Measurements from ENCODE around the gene SLC25A47.

The SLC25A47 gene

DNA sequence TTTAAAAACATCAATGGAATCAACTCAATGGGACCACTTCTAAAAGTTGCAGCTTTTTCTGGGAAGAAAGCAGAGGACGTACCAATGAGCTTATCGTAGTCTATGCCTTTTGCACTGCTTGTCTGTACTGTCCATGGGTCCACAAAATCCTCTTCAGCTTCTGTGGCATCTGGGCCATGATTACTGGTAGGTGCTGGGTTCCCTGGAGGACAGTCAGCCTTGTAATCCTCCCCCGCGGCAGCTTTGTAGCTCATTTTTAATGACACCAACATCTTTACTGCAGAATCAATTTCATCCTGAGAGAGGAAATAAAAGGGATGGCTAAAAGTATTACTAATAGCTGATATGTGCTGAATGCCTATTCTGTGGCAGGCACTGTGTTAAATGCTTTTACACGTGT, 38.5 kb downstream of the SLC25A47 start:
- no peak for DNase-seq (ENCODE audit: low read depth)
- TF ChIP-seq, protein P1, sequence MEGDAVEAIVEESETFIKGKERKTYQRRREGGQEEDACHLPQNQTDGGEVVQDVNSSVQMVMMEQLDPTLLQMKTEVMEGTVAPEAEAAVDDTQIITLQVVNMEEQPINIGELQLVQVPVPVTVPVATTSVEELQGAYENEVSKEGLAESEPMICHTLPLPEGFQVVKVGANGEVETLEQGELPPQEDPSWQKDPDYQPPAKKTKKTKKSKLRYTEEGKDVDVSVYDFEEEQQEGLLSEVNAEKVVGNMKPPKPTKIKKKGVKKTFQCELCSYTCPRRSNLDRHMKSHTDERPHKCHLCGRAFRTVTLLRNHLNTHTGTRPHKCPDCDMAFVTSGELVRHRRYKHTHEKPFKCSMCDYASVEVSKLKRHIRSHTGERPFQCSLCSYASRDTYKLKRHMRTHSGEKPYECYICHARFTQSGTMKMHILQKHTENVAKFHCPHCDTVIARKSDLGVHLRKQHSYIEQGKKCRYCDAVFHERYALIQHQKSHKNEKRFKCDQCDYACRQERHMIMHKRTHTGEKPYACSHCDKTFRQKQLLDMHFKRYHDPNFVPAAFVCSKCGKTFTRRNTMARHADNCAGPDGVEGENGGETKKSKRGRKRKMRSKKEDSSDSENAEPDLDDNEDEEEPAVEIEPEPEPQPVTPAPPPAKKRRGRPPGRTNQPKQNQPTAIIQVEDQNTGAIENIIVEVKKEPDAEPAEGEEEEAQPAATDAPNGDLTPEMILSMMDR (IDR thresholded peaks at IDR 0.05; ENCODE audit: control insufficient read depth, insufficient read depth, low read depth, low read length, missing control alignments) = no peak
- no peak overlapping the region for H3K4me3 ChIP-seq (ENCODE audit: control insufficient read depth, low read depth, low read length)

DNA sequence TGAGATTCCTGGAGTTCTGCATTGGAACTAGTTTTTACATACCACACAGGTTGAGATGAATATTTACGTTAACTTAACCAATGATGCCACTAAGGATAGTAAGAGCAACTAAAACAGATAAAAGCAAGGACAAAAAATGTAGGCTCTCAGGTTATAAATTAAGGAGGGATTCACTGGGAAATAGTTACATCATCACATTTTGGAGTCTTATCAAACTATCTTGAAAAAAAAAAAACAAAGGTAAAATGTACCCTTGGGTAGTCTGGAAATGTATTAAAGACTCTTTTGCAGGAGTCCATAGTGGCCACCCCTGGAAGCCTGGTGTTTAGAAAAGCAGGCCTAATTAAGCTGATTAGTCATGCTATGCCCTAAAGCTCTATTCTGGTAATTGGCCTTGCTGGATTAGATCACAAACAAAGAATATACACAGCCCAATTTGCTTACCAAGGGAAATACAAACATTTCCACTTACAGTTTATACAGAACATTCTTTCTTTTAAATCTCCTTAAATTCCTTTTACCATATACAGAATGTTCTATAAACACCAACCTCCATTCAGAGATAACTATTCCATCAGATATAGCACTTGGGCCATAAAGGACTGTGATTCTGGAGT, 39.3 kb downstream of the SLC25A47 start:
- no peak overlapping the region for H3K4me3 ChIP-seq (ENCODE audit: control insufficient read depth, low read depth, low read length)
- DNase-seq (ENCODE audit: low read depth) = no peak
- TF ChIP-seq, protein P1 (IDR thresholded peaks at IDR 0.05; ENCODE audit: control insufficient read depth, insufficient read depth, low read depth, low read length, missing control alignments) = no peak

DNA sequence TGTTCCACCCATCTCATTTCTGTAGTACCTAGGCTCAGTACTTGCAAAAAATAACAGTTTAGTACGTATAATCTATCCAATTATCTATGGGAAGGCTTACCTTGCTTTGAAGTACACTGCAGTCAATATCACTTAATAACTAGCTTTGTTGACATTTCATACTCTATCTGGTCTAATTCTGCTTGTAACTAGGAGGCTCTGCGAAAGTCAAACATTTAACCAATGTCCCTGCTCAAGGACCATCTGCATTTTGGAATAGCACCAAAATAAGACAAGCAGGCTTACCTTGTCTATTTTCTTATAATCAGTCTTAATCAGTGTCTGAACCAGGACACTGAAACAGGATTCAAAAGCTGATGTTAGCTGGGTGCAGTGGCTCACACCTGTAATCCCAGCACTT, 39.9 kb downstream of the SLC25A47 start:
- no peak for DNase-seq (ENCODE audit: low read depth)
- TF ChIP-seq, protein P1 (IDR thresholded peaks at IDR 0.05; ENCODE audit: control insufficient read depth, insufficient read depth, low read depth, low read length, missing control alignments) = no peak
- H3K4me3 ChIP-seq (ENCODE audit: control insufficient read depth, low read depth, low read length) = no peak overlapping the region

DNA sequence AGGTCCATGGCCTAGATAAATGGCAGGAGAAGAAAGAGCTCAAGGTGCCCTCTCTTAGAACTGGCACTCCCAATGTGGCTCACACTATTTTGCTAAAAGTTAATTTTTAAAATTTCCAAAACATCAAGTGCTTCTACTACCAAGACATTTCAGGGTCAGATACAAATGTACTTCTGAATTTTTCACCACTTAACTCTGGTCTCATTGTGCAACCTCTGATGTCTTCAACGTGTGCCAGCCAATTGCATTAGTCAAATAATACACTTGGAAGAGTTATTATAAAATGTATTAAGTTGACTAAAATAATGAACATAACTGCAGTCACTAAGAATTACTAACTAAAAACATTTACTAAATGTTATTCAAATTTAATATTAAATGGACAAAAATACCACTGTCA, 41.3 kb downstream of the SLC25A47 start:
- H3K4me3 ChIP-seq (ENCODE audit: control insufficient read depth, low read depth, low read length) = no peak overlapping the region
- no peak for DNase-seq (ENCODE audit: low read depth)
- TF ChIP-seq, protein P1 (IDR thresholded peaks at IDR 0.05; ENCODE audit: control insufficient read depth, insufficient read depth, low read depth, low read length, missing control alignments) = no peak

DNA sequence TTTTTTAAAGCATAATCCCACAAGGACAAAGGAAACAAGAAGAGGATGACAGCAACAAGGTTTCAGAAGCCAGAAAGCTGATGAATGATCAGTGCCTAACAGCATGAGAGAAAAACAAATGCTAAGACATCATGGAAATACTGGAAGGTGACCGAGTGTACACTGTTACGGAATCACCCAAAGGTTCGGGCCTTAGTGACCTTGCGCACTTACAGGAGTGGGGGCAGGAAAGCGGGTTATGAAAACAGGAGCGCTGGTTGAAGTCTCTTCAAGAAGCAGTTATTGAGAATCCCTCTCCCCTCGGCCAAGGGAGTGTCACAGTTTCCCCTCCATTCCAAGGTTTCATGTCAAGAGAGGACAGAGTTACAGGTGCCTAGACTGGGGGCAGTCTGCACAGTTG, 42.6 kb downstream of the SLC25A47 start:
- TF ChIP-seq, protein P1 (IDR thresholded peaks at IDR 0.05; ENCODE audit: control insufficient read depth, insufficient read depth, low read depth, low read length, missing control alignments) = no peak
- no peak overlapping the region for H3K4me3 ChIP-seq (ENCODE audit: control insufficient read depth, low read depth, low read length)
- no peak for DNase-seq (ENCODE audit: low read depth)

DNA sequence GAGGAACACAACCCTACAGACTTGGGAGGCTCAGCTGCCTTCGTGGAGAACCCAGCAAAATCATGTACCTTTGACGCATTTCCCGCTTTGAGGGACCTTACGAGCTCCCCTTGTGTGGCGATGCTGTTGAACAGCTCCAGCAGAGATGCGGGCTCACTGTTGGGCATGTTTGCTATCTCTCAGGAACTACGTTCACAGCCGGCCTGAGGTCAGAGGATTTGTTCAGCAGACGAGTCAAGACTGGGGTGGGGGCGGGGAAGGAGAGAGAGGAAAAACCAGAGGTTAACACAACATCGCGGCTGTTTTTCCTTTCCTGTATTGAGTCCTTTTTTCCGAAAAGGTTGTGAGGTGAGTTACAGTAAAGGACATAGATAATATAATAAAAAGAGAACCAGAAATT, 45.9 kb downstream of the SLC25A47 start:
- DNase-seq (ENCODE audit: low read depth) = no peak
- no peak overlapping the region for H3K4me3 ChIP-seq (ENCODE audit: control insufficient read depth, low read depth, low read length)
- TF ChIP-seq, protein P1 (IDR thresholded peaks at IDR 0.05; ENCODE audit: control insufficient read depth, insufficient read depth, low read depth, low read length, missing control alignments) = no peak

DNA sequence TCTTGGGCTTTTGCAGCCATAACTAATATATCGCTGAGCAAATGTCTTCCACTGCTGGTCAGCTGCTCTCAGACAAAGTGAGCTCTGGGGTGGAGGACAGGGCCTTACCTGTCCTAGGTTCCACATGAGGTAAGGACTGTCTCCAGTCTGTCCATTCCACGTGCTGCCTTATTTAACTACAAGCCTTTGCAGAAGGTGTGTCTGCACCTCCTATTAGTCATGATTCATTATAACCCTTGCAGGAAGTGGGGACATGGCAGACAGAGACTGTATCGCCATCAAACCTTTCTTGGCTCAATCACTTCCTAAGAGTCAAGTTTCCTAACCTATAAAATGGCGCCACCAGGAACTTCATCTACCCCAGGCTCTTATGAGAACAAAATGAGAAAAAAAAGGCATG, 46.9 kb downstream of the SLC25A47 start:
- DNase-seq (ENCODE audit: low read depth) = no peak
- TF ChIP-seq, protein P1 (IDR thresholded peaks at IDR 0.05; ENCODE audit: control insufficient read depth, insufficient read depth, low read depth, low read length, missing control alignments) = no peak
- no peak overlapping the region for H3K4me3 ChIP-seq (ENCODE audit: control insufficient read depth, low read depth, low read length)
